GM12864 (cell line): ENCODE measurements around the gene HDHD2.

Experiments used
- DNase-seq: peaks from one replicate; pipeline ENCODE4 v3.0.0-alpha.2; 2011; ENCODE audit warnings: low read depth
- H3K4me3 ChIP-seq: 2 replicates; pipeline ENCODE4 v1.5.1; 2011; ENCODE audit warnings: mild to moderate bottlenecking, low read depth, low read length, control low read depth
- CTCF ChIP-seq: IDR thresholded peaks from 2 replicates; pipeline ENCODE4 v1.5.1; 2011; ENCODE audit warnings: low read depth, mild to moderate bottlenecking, moderate library complexity, low read length, control low read depth, inconsistent platforms; ENCODE audit errors: missing control alignments

The HDHD2 gene

GRCh38 chr18:47100212-47100831, 50.0 kb downstream of the HDHD2 start:
- TF ChIP-seq CTCF: peak; percentile 80
- peak; percentile 18 for DNase-seq

GRCh38 chr18:47095810-47096209, 54.5 kb downstream of the HDHD2 start:
- TF ChIP-seq CTCF: no peak
- no peak for DNase-seq

More at GRCh38 chr18:47100212-47100831, 50.0 kb downstream of the HDHD2 start:
- H3K4me3 ChIP-seq: no peak overlapping the region

GRCh38 chr18:47087676-47088075, 62.6 kb downstream of the HDHD2 start:
- no peak overlapping the region for H3K4me3 ChIP-seq
- no peak for DNase-seq
- TF ChIP-seq CTCF: no peak

More at GRCh38 chr18:47095810-47096209, 54.5 kb downstream of the HDHD2 start:
- no peak overlapping the region for H3K4me3 ChIP-seq

GRCh38 chr18:47081578-47081977, 68.7 kb downstream of the HDHD2 start:
- H3K4me3 ChIP-seq: no peak overlapping the region
- DNase-seq: no peak
- no peak for TF ChIP-seq CTCF

- no peak for DNase-seq
- TF ChIP-seq CTCF: no peak
- no peak overlapping the region for H3K4me3 ChIP-seq
Measured at GRCh38 chr18:47080872-47081271, 69.4 kb downstream of the HDHD2 start.

- TF ChIP-seq CTCF: no peak
- no peak for DNase-seq
Measured at GRCh38 chr18:47077111-47077510, 73.2 kb downstream of the HDHD2 start.

GRCh38 chr18:47075098-47075883, 75.0 kb downstream of the HDHD2 start:
- DNase-seq: no peak
- no peak overlapping the region for H3K4me3 ChIP-seq
- no peak for TF ChIP-seq CTCF

More at GRCh38 chr18:47077111-47077510, 73.2 kb downstream of the HDHD2 start:
- H3K4me3 ChIP-seq: no peak overlapping the region
